HCT116 (cell line): ENCODE results near the gene PIGC. TPM values are rescaled to one million over a fixed set of nuclear protein-coding genes. Genes with fewer than 3 reads are reported as not detected.

Source experiments
- ATAC-seq: fragments of 200-7000 bp; cut with Tn5 transposase; 2 replicates; pipeline ENCODE4 v1.9.1; 2020; ENCODE audit warnings: mild to moderate bottlenecking, moderate library complexity
- BruUV-seq: library from RNA; stranded (reverse); fragments of 400-500 nt; replicated peaks from 2 replicates; lab custom pipeline; 2021; lab: Mats Ljungman, UMichigan
- CTCF ChIA-PET: fragments of 300-600 bp; sonication (Branson Sonifier 250); formaldehyde crosslinking; loops from one replicate; lab custom pipeline; 2021; ENCODE audit warnings: antibody characterized with exemption; lab: Charles Lee
- POLR2A ChIA-PET: fragments of 300-600, 350-600 bp; sonication (Branson Sonifier 250); formaldehyde crosslinking; loops from one replicate; lab custom pipeline; 2021; ENCODE audit warnings: antibody characterized with exemption; lab: Charles Lee
- RAD21 ChIA-PET, 2 experiments: fragments of 300-600 bp; sonication (Branson Sonifier 250); formaldehyde crosslinking; loops; one replicate each; lab custom pipeline; 2023; ENCODE audit warnings: low total read pairs in 2 of 2; ENCODE audit not compliant: uncharacterized antibody in 2 of 2, unreplicated experiment in 2 of 2, low non-redundant PET in 1 of 2; lab: Charles Lee
- DNase-seq: peaks from one replicate; pipeline ENCODE4 v3.0.0-alpha.2; 2010; ENCODE audit warnings: low read depth, low spot score
- H2AFZ ChIP-seq: fragments of 200-600 bp; shearing (Covaris generic), sonication (generic); 2 replicates; pipeline ENCODE4 v1.6.1; 2017; ENCODE audit warnings: low read depth, mixed run types, mixed read lengths, antibody characterized with exemption, low read length; ENCODE audit not compliant: poor library complexity, severe bottlenecking
- H3K27ac ChIP-seq: 2 replicates; pipeline ENCODE4 v1.5.1; 2012; ENCODE audit warnings: low read depth, low read length
- H3K27me3 ChIP-seq: fragments of 200-600 bp; sonication (generic); 2 replicates; pipeline ENCODE4 v1.6.1; 2016; ENCODE audit warnings: mixed run types, low read length, mixed read lengths; ENCODE audit not compliant: insufficient read depth
- H3K36me3 ChIP-seq, 2 experiments: fragments of 200-500 bp in 1 of 2; fragments of 200-600 bp in 1 of 2; sonication (Bioruptor generic) in 1 of 2; sonication (generic) in 1 of 2; 2 replicates each; pipeline versions ENCODE4 v1.5.1 to v1.6.1; 2014 to 2016; ENCODE audit warnings: low read length in 2 of 2, inconsistent platforms in 1 of 2, mixed read lengths in 1 of 2, mixed run types in 1 of 2; ENCODE audit not compliant: insufficient read depth in 2 of 2, control insufficient read depth in 1 of 2
- H3K4me1 ChIP-seq, 2 experiments: fragments of 200-600 bp in 1 of 2; sonication (generic) in 1 of 2; 2 replicates each; pipeline versions ENCODE4 v1.5.1 to v1.6.1; 2012 to 2017; ENCODE audit warnings: low read length in 2 of 2, inconsistent platforms in 1 of 2, mild to moderate bottlenecking in 1 of 2, mixed read lengths in 1 of 2, mixed run types in 1 of 2, moderate library complexity in 1 of 2; ENCODE audit not compliant: insufficient read depth in 2 of 2, control insufficient read depth in 1 of 2
- H3K4me2 ChIP-seq: fragments of 200-600 bp; sonication (generic); 2 replicates; pipeline ENCODE4 v1.6.1; 2017; ENCODE audit warnings: mixed run types, low read length, mixed read lengths
- H3K4me3 ChIP-seq, 2 experiments: fragments of 200-600 bp in 1 of 2; sonication (generic) in 1 of 2; replicated peaks in 1 of 2; 2 replicates each; pipeline ENCODE4 v1.5.1; 2011 to 2016; ENCODE audit warnings: low read length in 2 of 2, control low read depth in 1 of 2, low read depth in 1 of 2, mild to moderate bottlenecking in 1 of 2, mixed read lengths in 1 of 2, mixed run types in 1 of 2
- H3K79me2 ChIP-seq: fragments of 200-600 bp; sonication (generic); 2 replicates; pipeline ENCODE4 v1.6.1; 2017; ENCODE audit warnings: mild to moderate bottlenecking, mixed run types, low read length, moderate library complexity, mixed read lengths; ENCODE audit not compliant: insufficient read depth
- H3K9ac ChIP-seq: fragments of 200-600 bp; sonication (generic); 2 replicates; pipeline ENCODE4 v1.6.1; 2016; ENCODE audit warnings: low read length, mixed read lengths
- H3K9me2 ChIP-seq: fragments of 200-600 bp; sonication (generic), shearing (Covaris generic); 2 replicates; pipeline ENCODE4 v1.6.1; 2017; ENCODE audit warnings: mixed run types, mild to moderate bottlenecking, moderate library complexity; ENCODE audit not compliant: insufficient read depth
- H3K9me3 ChIP-seq, 2 experiments: fragments of 200-500 bp in 1 of 2; fragments of 200-600 bp in 1 of 2; sonication (Bioruptor generic) in 1 of 2; sonication (generic) in 1 of 2; 2 replicates each; pipeline ENCODE4 v1.6.1; 2014 to 2017; ENCODE audit warnings: low read length in 2 of 2, mixed read lengths in 2 of 2, inconsistent platforms in 1 of 2, low read depth in 1 of 2, mild to moderate bottlenecking in 1 of 2, mixed run types in 1 of 2, moderate library complexity in 1 of 2; ENCODE audit not compliant: control insufficient read depth in 1 of 2, insufficient read depth in 1 of 2
- H4K20me1 ChIP-seq: fragments of 200-600 bp; sonication (generic), shearing (Covaris generic); 2 replicates; pipeline ENCODE4 v1.6.1; 2017; ENCODE audit warnings: mixed run types, mild to moderate bottlenecking, moderate library complexity; ENCODE audit not compliant: insufficient read depth
- CBX3 ChIP-seq: IDR thresholded peaks from 2 replicates; pipeline ENCODE4 v1.6.1; 2012; ENCODE audit warnings: low read depth
- EGR1 ChIP-seq: IDR thresholded peaks from 2 replicates; pipeline ENCODE4 v1.6.1; 2012; ENCODE audit warnings: low read depth
- ELF1 ChIP-seq: IDR thresholded peaks from 2 replicates; pipeline ENCODE4 v1.6.1; 2012; ENCODE audit warnings: low read depth, borderline replicate concordance
- EZH2 ChIP-seq: fragments of 200-600 bp; sonication (generic); IDR thresholded peaks from 2 replicates; pipeline ENCODE4 v1.6.1; 2017; ENCODE audit warnings: antibody characterized with exemption, mixed run types
- EZH2phosphoT487 ChIP-seq: fragments of 200-600 bp; IDR thresholded peaks from 2 replicates; pipeline ENCODE4 v1.6.1; 2018; ENCODE audit warnings: antibody characterized with exemption, borderline replicate concordance
- FOSL1 ChIP-seq: IDR thresholded peaks from 2 replicates; pipeline ENCODE4 v1.6.1; 2012; ENCODE audit warnings: low read depth
- JUND ChIP-seq: IDR thresholded peaks from 2 replicates; pipeline ENCODE4 v1.6.1; 2012
- POLR2A ChIP-seq: IDR thresholded peaks from 2 replicates; pipeline ENCODE4 v1.7.0; 2011; ENCODE audit warnings: borderline replicate concordance; ENCODE audit not compliant: insufficient read depth, insufficient read length; ENCODE audit errors: extremely low read depth
- POLR2AphosphoS5 ChIP-seq: IDR thresholded peaks from 2 replicates; pipeline ENCODE4 v1.6.1; 2011; ENCODE audit warnings: mild to moderate bottlenecking, low read depth, low read length, moderate library complexity
- RAD21 ChIP-seq: IDR thresholded peaks from 2 replicates; pipeline ENCODE4 v1.6.1; 2012; ENCODE audit warnings: low read depth, mild to moderate bottlenecking
- SP1 ChIP-seq: IDR thresholded peaks from 2 replicates; pipeline ENCODE4 v1.6.1; 2012; ENCODE audit warnings: low read depth
- SRF ChIP-seq: IDR thresholded peaks from 2 replicates; pipeline ENCODE4 v1.6.1; 2012; ENCODE audit warnings: low read depth
- TCF7L2 ChIP-seq: IDR thresholded peaks from 2 replicates; pipeline ENCODE4 v1.7.0; 2011; ENCODE audit warnings: borderline replicate concordance, inconsistent platforms; ENCODE audit not compliant: insufficient read depth, insufficient read length; ENCODE audit errors: extremely low read depth
- YY1 ChIP-seq: IDR thresholded peaks from 2 replicates; pipeline ENCODE4 v1.6.1; 2011; ENCODE audit warnings: low read length, low read depth, moderate library complexity, mild to moderate bottlenecking; ENCODE audit not compliant: insufficient replicate concordance; ENCODE audit errors: extremely low read depth
- ZFX ChIP-seq: fragments of 450-650 bp; IDR thresholded peaks from 2 replicates; pipeline ENCODE4 v1.6.1; 2017
- ZNF274 ChIP-seq: fragments of 200-500 bp; sonication (Bioruptor generic); IDR thresholded peaks from 2 replicates; pipeline ENCODE4 v1.6.1; 2014; ENCODE audit warnings: mild to moderate bottlenecking, low read depth, low read length, inconsistent platforms
- intact Hi-C: fragments of 100-400 bp; cut with micrococcal nuclease; formaldehyde crosslinking; loops from 2 replicates; pipeline ENCODE4 v1.10.0; 2022
- total RNA-seq: library from RNA; stranded (reverse); gene quantifications from one replicate; pipeline ENCODE4 v1.2.1, GENCODE V29; 2021; ENCODE audit not compliant: unreplicated experiment
- TF ChIP-seq, protein P1 (sequence below): IDR thresholded peaks from 2 replicates; pipeline ENCODE4 v1.6.1; 2012
- TF ChIP-seq, protein P2 (sequence below), 3 experiments: fragments of 200-600 bp in 1 of 3; sonication (generic) in 1 of 3; IDR thresholded peaks in 2 of 3; conservative IDR thresholded peaks in 1 of 3; 2 replicates each; pipeline ENCODE4 v1.5.1; 2012 to 2017; ENCODE audit warnings: low read depth in 2 of 3, low read length in 2 of 3, antibody characterized with exemption in 1 of 3, borderline replicate concordance in 1 of 3, control low read depth in 1 of 3, mild to moderate bottlenecking in 1 of 3, mixed read lengths in 1 of 3, mixed run types in 1 of 3, moderate library complexity in 1 of 3; ENCODE audit not compliant: insufficient read depth in 1 of 3
- TF ChIP-seq, protein P3 (sequence below): IDR thresholded peaks from 2 replicates; pipeline ENCODE4 v1.6.1; 2012

Gene PIGC
- total RNA-seq, 1 experiment from 2014 or later, result 11.9 TPM

DNA sequence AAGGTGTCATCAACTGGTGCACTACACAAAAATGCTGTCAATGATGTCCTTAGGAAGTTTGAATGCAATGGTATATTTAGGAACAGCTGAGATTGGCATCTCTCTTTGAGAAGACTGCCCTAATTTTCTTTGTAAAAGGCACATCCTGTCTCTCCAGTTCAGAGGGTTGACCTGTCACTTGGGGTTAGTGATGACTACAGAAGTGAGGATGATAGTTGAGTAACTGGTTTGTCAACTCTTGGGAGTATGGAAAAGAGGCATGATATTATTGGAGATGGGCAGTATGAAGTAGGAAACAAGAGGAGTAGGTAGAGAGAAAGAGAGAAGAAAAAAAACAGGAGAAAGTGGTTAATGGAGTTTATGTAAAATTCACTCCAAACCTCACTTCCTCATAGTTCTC, 40.4 kb upstream of the PIGC start:
- ATAC-seq (no peak), DNase-seq (no peak)

DNA sequence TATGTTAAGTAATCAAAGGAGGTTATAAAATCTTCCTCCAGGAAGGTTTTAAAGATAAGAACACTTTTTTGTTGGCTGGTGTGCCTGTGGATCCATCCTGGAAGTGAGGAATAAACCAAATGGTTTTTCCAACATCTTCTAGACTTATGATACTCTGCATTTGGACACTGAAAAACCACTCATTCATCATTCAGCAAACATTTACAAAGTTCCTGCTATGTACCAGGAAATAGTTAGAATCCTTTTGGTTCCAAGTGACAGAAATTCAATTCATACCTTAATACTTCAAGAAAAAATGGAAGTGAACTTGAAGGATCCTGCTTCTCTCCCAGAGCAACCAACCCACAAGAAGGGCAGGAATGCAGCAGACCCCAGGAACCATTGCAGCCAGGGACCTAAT, 39.6 kb upstream of the PIGC start:
- Histone ChIP-seq H3K9me3 (no peaks in the 10 kb centered on the region), H3K9me2 (no peaks in the 10 kb centered on the region), H4K20me1 (no peaks in the 10 kb centered on the region), H3K9ac (no peak overlapping the region), H3K27me3 (no peaks in the 10 kb centered on the region), H3K36me3 (no peaks in the 10 kb centered on the region), H3K4me1 (peaks cover 13 to 20% of the 10 kb centered on the region in 2 experiments; a peak in 3 of 4 replicates), H3K4me2 (no peak overlapping the region), H3K79me2 (no peaks in the 10 kb centered on the region), H3K27ac (no peak overlapping the region), H2AFZ (peak overlapping the region; percentile 7), H3K4me3 (no peak overlapping the region)
- BruUV-seq, result no TSS peak
- DNase-seq, result no peak
- intact Hi-C loops, result no loop called here
- ChIA-PET RAD21 (no interaction called here), POLR2A (no interaction called here), CTCF (no interaction called here)
- no peak for ATAC-seq
- TF ChIP-seq FOSL1 (no peak), TCF7L2 (no peak), JUND (no peak), RAD21 (no peak), YY1 (no peak), EZH2phosphoT487 (no peak), POLR2AphosphoS5 (no peak), EZH2 (no peak), ZFX (no peak), CBX3 (no peak), ELF1 (no peak), EGR1 (no peak), POLR2A (no peak)
- TF ChIP-seq, protein P1, sequence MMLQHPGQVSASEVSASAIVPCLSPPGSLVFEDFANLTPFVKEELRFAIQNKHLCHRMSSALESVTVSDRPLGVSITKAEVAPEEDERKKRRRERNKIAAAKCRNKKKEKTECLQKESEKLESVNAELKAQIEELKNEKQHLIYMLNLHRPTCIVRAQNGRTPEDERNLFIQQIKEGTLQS, result no peak
- TF ChIP-seq, protein P2, sequence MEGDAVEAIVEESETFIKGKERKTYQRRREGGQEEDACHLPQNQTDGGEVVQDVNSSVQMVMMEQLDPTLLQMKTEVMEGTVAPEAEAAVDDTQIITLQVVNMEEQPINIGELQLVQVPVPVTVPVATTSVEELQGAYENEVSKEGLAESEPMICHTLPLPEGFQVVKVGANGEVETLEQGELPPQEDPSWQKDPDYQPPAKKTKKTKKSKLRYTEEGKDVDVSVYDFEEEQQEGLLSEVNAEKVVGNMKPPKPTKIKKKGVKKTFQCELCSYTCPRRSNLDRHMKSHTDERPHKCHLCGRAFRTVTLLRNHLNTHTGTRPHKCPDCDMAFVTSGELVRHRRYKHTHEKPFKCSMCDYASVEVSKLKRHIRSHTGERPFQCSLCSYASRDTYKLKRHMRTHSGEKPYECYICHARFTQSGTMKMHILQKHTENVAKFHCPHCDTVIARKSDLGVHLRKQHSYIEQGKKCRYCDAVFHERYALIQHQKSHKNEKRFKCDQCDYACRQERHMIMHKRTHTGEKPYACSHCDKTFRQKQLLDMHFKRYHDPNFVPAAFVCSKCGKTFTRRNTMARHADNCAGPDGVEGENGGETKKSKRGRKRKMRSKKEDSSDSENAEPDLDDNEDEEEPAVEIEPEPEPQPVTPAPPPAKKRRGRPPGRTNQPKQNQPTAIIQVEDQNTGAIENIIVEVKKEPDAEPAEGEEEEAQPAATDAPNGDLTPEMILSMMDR (IDR thresholded peaks at IDR 0.05 in 2 of 3, conservative IDR thresholded peaks at IDR 0.05 in 1 of 3; ENCODE audit: borderline replicate concordance in 1 of 3, insufficient read depth in 1 of 3, low read depth in 2 of 3, low read length in 2 of 3), result no peak

More for the DNA sequence above, 40.4 kb upstream of the PIGC start:
- intact Hi-C loops, result no loop called here
- Histone ChIP-seq H3K9me3 (no peaks in the 10 kb centered on the region), H3K4me1 (peaks cover 13 to 20% of the 10 kb centered on the region in 2 experiments; a peak in 3 of 4 replicates), H3K36me3 (no peaks in the 10 kb centered on the region), H4K20me1 (no peaks in the 10 kb centered on the region), H3K4me2 (peak overlapping the region; percentile 40), H3K27me3 (no peaks in the 10 kb centered on the region), H3K4me3 (no peak overlapping the region), H2AFZ (peak overlapping the region; percentile 7), H3K9me2 (no peaks in the 10 kb centered on the region), H3K27ac (no peak overlapping the region), H3K79me2 (no peaks in the 10 kb centered on the region), H3K9ac (no peak overlapping the region)
- RAD21 ChIA-PET, result no interaction called here
- no TSS peak for BruUV-seq
- CTCF ChIA-PET, result no interaction called here
- POLR2A ChIA-PET, result no interaction called here
- TF ChIP-seq, protein P1, result no peak
- TF ChIP-seq SP1 (0 out of 2 replicates have a peak, but pooled peaks have one; percentile 22), ZNF274 (no peak), CBX3 (no peak), JUND (no peak), SRF (no peak)
- TF ChIP-seq, protein P3, sequence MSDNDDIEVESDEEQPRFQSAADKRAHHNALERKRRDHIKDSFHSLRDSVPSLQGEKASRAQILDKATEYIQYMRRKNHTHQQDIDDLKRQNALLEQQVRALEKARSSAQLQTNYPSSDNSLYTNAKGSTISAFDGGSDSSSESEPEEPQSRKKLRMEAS, result no peak
